Parathyroid adenoma (tissue), 2 donors: Measurements from ENCODE around the gene C11orf24.

ENCODE experiments used
- H2AFZ ChIP-seq: fragments of 300-600 bp; sonication (generic); one replicate; pipeline ENCODE4 v1.7.0; 2017; ENCODE audit warnings: antibody characterized with exemption, mild to moderate bottlenecking
- H3K27ac ChIP-seq: fragments of 300-600 bp; sonication (generic); one replicate; pipeline ENCODE4 v1.7.0; 2017
- H3K27me3 ChIP-seq: fragments of 300-600 bp; sonication (generic); one replicate; pipeline ENCODE4 v1.7.0; 2017; ENCODE audit warnings: low read length; ENCODE audit not compliant: control insufficient read depth, insufficient read depth
- H3K36me3 ChIP-seq: fragments of 300-600 bp; sonication (generic); one replicate; pipeline ENCODE4 v1.7.0; 2017; ENCODE audit warnings: low read length; ENCODE audit not compliant: control insufficient read depth, insufficient read depth
- H3K4me1 ChIP-seq: fragments of 300-600 bp; sonication (generic); one replicate; pipeline ENCODE4 v1.7.0; 2017; ENCODE audit warnings: control low read depth
- H3K4me2 ChIP-seq: fragments of 300-600 bp; sonication (generic); one replicate; pipeline ENCODE4 v1.7.0; 2017; ENCODE audit warnings: low read length
- H3K4me3 ChIP-seq: fragments of 300-600 bp; sonication (generic); one replicate; pipeline ENCODE4 v1.7.0; 2017; ENCODE audit warnings: low read depth, low read length
- H3K79me2 ChIP-seq: fragments of 300-600 bp; sonication (generic); one replicate; pipeline ENCODE4 v1.7.0; 2017; ENCODE audit warnings: control low read depth
- H3K9ac ChIP-seq: fragments of 300-600 bp; sonication (generic); one replicate; pipeline ENCODE4 v1.7.0; 2017; ENCODE audit warnings: mild to moderate bottlenecking
- H3K9me3 ChIP-seq: fragments of 300-600 bp; sonication (generic); one replicate; pipeline ENCODE4 v1.7.0; 2017; ENCODE audit warnings: low read length; ENCODE audit not compliant: control insufficient read depth
- CTCF ChIP-seq: fragments of 300-600 bp; sonication (generic); IDR thresholded peaks from one replicate; pipeline ENCODE4 v1.7.0; 2017; ENCODE audit warnings: antibody characterized with exemption, mild to moderate bottlenecking
- donor health status: primary hyperparathyroidism.

The C11orf24 gene

GRCh38 chr11:68296344-68297051, 24.7 kb upstream of the C11orf24 start:
- TF ChIP-seq CTCF = no peak

GRCh38 chr11:68295940-68296339, 24.2 kb upstream of the C11orf24 start:
- no peaks in the 10 kb centered on the region for H3K79me2 ChIP-seq
- no peak overlapping the region for H2AFZ ChIP-seq
- H3K4me3 ChIP-seq = no peak overlapping the region
- H3K36me3 ChIP-seq = no peaks in the 10 kb centered on the region
- H3K4me1 ChIP-seq = no peaks in the 10 kb centered on the region
- no peak for TF ChIP-seq CTCF
- no peak overlapping the region for H3K27ac ChIP-seq
- H3K9me3 ChIP-seq = no peaks in the 10 kb centered on the region
- no peak overlapping the region for H3K9ac ChIP-seq
- no peak overlapping the region for H3K4me2 ChIP-seq
- H3K27me3 ChIP-seq = no peaks in the 10 kb centered on the region

More at GRCh38 chr11:68296344-68297051, 24.7 kb upstream of the C11orf24 start:
- no peaks in the 10 kb centered on the region for H3K27me3 ChIP-seq
- H3K9ac ChIP-seq = no peak overlapping the region
- H3K4me2 ChIP-seq = no peak overlapping the region
- H3K4me3 ChIP-seq = no peak overlapping the region
- H3K27ac ChIP-seq = no peak overlapping the region
- no peaks in the 10 kb centered on the region for H3K79me2 ChIP-seq
- no peaks in the 10 kb centered on the region for H3K36me3 ChIP-seq
- no peak overlapping the region for H2AFZ ChIP-seq
- no peaks in the 10 kb centered on the region for H3K4me1 ChIP-seq
- no peaks in the 10 kb centered on the region for H3K9me3 ChIP-seq

- no peak overlapping the region for H3K27ac ChIP-seq
- no peak overlapping the region for H2AFZ ChIP-seq
- no peak overlapping the region for H3K4me2 ChIP-seq
- no peaks in the 10 kb centered on the region for H3K36me3 ChIP-seq
- TF ChIP-seq CTCF = no peak
- no peaks in the 10 kb centered on the region for H3K4me1 ChIP-seq
- H3K79me2 ChIP-seq = no peaks in the 10 kb centered on the region
- no peak overlapping the region for H3K9ac ChIP-seq
- no peaks in the 10 kb centered on the region for H3K9me3 ChIP-seq
- H3K4me3 ChIP-seq = no peak overlapping the region
- no peaks in the 10 kb centered on the region for H3K27me3 ChIP-seq
These were observed 23.5 kb upstream of the C11orf24 start for GRCh38 chr11:68295271-68295670.

GRCh38 chr11:68293708-68294107, 21.9 kb upstream of the C11orf24 start:
- no peaks in the 10 kb centered on the region for H3K36me3 ChIP-seq
- TF ChIP-seq CTCF = no peak
- no peak overlapping the region for H3K27ac ChIP-seq
- no peaks in the 10 kb centered on the region for H3K4me1 ChIP-seq
- no peaks in the 10 kb centered on the region for H3K27me3 ChIP-seq
- H3K4me2 ChIP-seq = no peak overlapping the region
- no peak overlapping the region for H3K4me3 ChIP-seq
- no peak overlapping the region for H2AFZ ChIP-seq
- no peak overlapping the region for H3K9ac ChIP-seq
- no peaks in the 10 kb centered on the region for H3K9me3 ChIP-seq
- H3K79me2 ChIP-seq = no peaks in the 10 kb centered on the region

- Histone ChIP-seq H3K36me3 (no peaks in the 10 kb centered on the region), H3K4me2 (no peak overlapping the region), H3K27ac (no peak overlapping the region), H3K79me2 (no peaks in the 10 kb centered on the region), H2AFZ (no peak overlapping the region), H3K9me3 (no peaks in the 10 kb centered on the region), H3K9ac (no peak overlapping the region), H3K4me1 (no peaks in the 10 kb centered on the region), H3K4me3 (no peak overlapping the region), H3K27me3 (no peaks in the 10 kb centered on the region)
- TF ChIP-seq CTCF = no peak
These were observed 17.7 kb upstream of the C11orf24 start for GRCh38 chr11:68289456-68289855.
